SIG-M5 (cell line): ENCODE measurements around the gene OR2T35.

Source experiments
- DNase-seq: peaks from one replicate; lab custom pipeline; 2025; lab: John Stamatoyannopoulos, UW

Gene OR2T35

DNA sequence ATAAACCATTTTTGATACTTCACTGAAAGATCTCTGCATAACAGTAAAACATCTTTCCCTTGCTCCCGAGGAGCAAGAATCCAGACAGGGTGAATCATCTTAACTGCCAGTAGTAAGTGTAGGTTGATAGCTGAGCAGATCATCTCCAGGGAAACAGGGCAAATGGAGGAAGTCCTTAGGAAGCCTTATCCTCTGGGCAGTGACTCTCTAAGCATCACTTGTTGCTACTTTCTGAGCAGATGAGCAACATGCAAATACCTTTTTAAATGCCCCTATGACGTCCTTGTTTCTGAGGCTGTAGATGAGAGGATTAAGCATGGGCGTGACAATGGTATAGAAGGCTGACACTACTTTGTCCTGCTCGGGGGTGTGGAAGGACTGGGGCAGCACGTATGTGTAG is 19.1 kb downstream of the OR2T35 start:
- DNase-seq: no peak

- DNase-seq: no peak
Observed at GRCh38 chr1:248625166-248625565, 19.9 kb downstream of the OR2T35 start.

GRCh38 chr1:248622570-248623001 is 22.5 kb downstream of the OR2T35 start:
- no peak for DNase-seq

DNA sequence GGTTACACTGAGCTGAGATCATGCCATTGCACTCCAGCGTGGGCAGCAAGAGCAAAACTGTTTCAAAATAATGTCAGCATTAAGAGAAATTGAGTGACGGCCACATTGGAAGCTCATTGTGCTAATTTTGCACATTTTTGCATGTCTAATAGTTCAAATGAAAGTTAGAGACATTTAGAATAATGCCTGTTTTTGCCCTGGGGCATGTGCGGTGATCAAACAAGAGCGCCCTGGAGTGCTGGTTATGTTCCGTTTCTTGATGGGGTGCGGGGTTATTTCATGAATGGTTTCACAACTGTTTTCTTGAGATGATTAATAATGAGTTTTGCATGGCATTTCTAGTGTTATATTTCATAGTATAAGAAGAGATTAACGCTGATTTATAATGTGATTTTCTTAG is 23.3 kb downstream of the OR2T35 start:
- DNase-seq: no peak

- no peak for DNase-seq
Observed at GRCh38 chr1:248618878-248619277, 26.2 kb downstream of the OR2T35 start.

- no peak for DNase-seq
Observed at GRCh38 chr1:248618119-248618518, 27.0 kb downstream of the OR2T35 start.

DNA sequence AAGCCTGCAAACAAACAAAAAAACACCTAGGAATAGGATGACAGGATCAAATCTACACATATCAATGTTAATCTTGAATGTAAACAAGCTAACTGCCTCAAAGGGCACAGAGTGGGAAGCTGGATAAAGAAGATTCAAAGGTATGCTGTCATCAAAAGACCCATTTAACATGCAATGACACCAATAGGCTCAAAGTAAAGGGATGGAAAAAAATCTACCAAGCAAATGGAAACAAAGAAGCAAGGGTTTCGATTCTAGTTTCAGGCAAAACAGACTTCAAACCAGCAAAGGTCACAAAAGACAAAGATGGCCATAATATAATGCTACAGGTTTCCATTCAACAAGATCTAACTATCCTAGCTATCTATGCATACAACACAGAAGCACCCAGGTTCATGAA is 31.3 kb downstream of the OR2T35 start:
- DNase-seq: no peak

DNA sequence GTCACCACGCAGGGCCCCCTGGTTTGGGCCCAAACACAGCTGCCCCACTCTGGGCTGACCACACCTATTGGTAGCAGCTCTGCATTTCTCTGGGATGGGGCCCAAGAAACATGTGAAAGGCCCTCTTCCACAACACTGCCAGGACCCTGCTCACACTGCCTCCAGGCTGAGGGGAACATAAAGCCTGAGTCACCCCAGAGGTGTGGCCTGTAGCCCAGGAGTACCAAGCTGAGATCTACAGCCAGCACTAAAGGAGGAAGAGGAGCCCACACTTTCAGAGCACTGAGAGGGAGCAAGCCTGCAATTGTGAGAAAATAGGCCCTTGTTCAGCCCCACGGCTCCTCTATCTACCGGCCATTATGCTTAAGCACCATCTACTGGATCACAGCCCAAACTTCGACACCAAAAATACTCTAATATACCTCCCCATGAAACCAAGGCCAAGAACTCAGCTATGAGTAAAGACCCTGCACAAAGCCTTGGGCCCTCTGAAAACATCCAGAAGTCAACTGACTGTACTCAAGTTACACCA is 33.1 kb downstream of the OR2T35 start:
- DNase-seq: no peak

DNA sequence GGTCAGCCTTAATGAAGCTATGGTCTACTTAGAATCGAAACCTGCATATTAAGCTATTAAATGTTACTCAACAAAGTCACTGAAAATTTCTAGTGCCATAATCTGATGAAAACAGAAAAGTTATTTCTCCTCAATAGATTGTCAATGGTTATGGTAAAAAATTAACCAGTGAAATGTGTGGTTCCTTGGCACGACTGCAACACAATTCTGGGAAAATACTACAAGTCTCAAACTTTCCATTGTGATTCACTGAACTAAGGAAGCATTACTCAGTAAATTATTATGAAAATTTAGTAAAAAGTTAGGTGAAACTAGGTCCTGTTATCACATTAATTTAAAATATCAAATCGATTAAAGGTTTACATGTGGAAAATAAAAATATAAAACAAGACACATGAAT is 34.8 kb downstream of the OR2T35 start:
- no peak for DNase-seq

GRCh38 chr1:248599396-248599795 is 45.7 kb downstream of the OR2T35 start:
- DNase-seq: no peak

DNA sequence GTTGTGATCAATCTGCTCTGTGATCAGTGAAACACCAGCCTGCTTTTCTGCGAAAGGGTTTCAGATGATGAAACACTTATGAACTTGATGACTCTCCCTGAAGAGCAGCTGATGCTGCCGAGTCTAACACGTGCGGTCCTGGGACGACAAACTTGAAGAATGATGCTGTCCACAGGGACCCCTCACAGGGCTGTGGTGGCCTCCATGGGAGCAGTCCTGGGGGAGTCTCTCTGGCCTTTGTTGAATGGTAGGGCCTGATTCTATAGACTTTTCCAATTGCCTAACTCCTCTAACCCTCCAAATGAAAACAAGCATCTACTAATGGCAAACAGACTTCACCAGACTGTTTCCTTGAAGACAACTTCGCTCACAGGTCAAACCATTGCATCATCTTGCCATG is 47.5 kb downstream of the OR2T35 start, which contains the start of gene OR2T10:
Gene OR2T10, minus strand, starts transcription at position 112 of the 400 bp plus-strand sequence. CDS start 3,932 bp downstream, outside the sequence.
- no peak for DNase-seq

GRCh38 chr1:248596615-248597014 is 48.5 kb downstream of the OR2T35 start:
- peak; percentile 26 for DNase-seq

GRCh38 chr1:248593226-248593625 is 51.9 kb downstream of the OR2T35 start:
- DNase-seq: no peak

DNA sequence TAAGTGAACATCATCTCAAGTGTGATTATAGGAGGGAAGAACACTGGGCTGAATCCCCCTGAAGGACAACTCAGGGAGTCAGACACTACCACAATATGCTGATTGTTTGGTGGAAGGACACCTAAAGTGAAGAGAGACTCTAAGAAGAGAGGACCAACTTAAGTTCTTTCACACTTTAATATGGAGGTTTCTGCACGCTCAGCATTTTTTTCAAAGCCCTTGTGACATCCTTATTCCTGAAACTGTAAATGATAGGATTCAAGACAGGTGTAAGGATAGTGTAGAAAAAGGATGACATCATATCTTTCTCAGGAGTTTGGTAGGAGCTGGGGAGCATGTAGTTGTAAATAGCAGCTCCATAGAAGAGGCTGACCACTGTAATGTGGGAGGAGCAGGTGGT is 52.4 kb downstream of the OR2T35 start:
- no peak for DNase-seq

- no peak for DNase-seq
Observed at GRCh38 chr1:248590055-248590454, 55.0 kb downstream of the OR2T35 start.

GRCh38 chr1:248589334-248589733 is 55.7 kb downstream of the OR2T35 start:
- DNase-seq: no peak
